CD4-positive, alpha-beta T cell treated with Interleukin-17A for 4 hours (primary cell): ENCODE results near the gene TRIO.

Source experiments
- DNase-seq: peaks from one replicate; pipeline ENCODE4 v3.0.0-alpha.2; 2020; ENCODE audit warnings: mixed read lengths

The TRIO gene

DNA sequence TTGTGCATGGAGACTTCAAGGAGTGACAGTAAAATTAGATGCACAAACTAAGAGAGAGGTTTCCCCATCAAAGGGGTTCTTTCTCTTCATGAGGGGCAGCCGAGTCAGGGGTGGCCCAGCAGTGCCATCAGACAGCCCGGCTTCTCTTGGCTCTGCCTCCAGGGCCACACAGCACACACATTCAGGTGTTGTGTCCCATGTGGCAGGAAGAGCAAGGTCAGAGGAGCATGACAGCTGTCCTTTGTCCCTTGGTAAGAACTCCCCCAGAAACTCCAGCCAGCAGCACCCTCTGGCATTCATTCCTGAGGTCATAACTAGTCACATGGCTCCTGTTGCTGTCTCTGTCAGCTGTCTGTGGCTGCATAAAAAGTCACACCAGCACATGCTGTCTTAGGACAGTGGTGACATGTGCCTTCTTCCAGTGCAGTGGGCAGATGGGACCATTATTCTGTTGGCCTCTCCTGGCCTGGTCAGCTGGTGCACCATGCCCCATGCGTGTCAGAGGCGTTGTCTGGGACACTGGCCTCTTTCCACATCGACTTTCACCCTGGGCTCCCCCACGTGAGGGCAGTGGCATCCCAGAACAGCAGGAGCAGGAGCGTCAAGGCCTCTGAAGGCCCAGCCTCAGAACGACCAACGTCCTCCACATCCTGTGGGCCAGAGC, 360.0 kb downstream of the TRIO start:
- DNase-seq, result no peak

DNA sequence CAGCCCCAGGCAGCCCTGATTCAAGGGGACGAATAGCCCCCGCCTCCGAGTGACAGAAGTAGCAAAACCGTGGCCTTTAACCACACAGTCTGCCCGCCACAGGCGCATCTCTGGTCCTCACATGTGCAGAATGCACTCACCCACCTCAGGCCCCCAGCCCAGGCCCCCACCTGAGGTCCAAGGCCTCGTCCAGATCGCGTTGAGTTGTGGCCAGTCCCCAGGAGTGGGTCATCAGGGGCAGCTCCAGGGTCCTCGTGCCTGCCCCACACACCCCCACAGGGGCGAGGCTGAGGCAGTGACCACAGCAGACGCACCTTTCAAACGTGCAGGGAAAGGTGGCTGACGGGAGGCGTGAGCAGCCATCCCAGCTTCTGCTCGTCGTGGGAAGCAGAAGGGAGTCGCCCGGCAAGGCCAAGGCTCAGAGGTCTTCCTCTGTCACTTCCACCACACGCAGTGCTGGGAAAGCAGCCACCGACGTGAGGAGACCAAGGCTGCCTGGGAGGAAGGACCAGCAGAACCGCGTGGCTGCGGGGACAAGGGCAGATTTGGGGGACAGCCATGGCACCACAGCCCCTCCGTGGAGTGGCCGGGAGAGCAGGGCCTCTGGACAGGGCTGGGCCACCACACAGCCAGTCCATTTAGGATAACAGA, 360.7 kb downstream of the TRIO start:
- no peak for DNase-seq

DNA sequence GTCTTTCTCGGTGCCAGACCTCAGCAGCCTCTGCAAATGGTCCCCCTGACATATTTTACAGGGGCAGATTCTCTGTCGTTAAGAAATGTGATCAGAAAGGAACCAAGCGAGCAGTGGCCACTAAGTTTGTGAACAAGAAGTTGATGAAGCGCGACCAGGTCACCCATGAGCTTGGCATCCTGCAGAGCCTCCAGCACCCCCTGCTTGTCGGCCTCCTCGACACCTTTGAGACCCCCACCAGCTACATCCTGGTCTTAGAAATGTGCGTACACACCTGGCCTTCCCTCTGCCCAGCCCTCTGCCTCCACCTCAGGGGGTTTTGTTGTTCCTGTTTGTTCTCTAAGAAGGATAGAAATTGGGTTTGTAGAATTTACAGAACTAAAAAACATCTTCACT, 361.2 kb downstream of the TRIO start:
- DNase-seq, result no peak

DNA sequence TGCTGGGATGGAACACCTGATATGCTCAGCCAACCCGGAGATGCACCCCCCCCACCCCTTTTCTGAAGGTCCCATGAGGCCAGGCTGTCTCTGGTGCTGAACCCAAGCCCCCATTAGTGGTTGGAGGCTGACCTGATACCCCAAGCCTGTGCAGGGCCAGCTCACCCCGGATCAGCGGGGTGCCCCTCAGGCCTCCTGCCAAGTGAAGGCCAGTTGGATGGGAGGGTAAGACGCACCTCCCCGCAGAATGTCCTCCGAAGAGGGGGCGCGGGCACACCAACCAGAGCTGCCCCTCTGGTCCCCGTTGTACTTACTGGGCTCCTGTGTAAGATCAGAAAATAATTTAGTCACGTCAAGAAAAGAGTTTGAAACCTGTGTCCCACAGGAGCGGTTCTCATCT, 361.7 kb downstream of the TRIO start:
- DNase-seq, result no peak

DNA sequence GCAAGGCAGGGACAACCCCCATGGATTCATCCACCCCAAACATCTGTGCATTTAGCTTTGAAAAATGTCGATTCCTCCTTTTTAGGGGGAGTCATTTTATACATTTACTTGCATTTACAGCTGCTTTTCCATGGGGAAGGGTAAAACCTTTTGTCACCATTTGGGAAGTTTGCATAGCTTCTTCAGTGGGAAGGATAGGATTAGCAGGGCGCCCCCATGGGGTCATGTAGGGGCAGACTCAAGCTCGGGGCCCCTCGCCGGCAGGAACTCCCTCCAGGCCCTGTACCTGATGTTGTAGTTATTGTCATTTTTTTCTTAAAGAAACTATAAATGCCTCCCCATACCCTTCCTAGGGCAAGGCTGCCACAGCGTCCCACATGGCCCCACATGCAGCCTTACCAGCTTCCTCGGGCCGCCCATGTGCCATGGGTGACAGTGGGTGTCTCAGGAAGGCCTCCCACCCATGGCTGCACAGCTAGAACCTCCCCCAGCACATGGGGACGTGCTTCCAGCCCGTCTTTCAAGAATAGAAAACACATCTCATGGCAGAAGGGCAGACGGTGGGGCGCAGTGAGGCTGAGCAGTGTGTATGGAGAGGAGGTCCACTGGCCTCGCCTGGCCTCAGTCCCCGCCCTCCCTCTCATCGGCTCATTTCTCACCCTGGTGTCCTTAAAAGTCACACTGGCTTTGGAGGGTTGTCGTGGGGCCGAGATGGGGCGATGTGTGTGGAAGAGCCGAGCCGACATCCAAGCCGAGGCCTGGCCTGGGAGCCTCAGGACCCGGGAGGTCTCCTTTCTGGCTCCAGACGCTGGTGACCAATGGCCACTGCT, 362.4 kb downstream of the TRIO start:
- DNase-seq, result no peak

DNA sequence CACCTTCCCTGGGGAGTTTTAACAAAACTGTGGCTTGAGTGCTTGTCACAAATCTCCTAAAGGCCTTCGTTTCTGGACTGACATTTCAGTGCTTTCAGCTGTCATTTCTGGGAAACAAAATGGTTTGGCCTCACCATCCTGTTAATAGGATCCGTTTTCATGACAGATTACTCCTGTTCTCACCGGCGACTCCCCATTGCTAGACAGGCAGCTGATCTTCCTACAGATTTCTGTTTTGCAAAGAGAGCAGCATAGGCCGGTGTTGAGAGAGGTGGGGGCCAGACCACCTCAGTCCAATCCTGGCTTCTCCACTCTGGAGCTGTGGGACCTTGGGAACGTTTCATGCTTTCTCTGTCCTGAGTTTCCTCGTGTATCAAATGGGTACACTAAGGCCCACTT, 363.0 kb downstream of the TRIO start:
- DNase-seq, result no peak

DNA sequence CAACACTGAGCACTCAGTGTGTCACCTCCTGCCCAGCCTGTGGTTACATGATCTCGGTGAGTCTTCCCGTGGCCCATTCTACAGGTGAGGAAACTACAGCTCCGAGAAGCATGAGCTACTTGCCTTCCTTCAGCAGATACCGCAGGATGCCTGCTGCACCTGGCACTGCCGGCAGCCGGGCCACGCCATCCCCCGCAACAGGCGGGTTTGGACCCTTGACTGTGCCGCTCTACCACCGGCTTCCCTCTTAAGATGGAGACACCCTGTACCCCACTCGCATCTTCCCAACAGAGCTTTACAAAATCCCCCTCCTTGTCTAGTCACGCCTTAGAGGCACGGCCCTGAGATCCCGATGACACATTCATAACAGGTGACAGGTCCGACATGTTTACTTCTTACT, 363.5 kb downstream of the TRIO start:
- DNase-seq, result no peak

DNA sequence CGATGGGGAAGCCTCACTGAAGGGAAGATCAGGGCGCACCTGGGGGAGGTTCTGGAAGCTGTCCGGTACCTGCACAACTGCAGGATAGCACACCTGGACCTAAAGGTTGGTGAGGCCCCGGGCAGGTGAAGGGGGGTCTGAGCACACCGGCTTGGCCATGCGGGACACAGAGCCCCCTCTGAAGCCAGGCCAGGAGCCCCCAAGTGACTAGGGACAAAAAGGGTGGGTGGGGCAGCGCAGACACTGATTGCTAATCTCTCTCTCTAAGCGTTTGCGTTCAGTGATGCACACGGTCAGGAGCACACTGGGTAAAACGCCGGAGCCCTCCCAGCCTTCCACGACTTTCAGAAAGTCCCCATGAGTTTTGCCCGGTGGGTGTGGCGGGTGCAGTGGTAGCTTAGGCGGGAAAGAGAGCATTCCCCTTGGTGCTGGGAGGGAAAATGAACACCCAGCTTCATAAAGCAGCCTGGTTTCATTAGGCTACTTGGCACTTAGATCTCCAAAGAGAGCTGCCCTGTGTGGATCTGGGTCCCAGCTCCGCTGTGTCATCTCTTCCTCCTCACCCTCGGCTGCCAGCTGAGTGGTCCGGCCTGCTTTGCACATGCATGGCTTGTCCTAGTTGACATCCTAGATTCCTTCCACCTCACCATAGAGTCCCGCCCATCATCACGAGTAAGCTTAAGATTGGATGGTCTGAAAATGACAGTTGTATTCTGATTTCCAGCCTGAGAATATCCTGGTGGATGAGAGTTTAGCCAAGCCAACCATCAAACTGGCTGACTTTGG, 364.2 kb downstream of the TRIO start:
- no peak for DNase-seq

DNA sequence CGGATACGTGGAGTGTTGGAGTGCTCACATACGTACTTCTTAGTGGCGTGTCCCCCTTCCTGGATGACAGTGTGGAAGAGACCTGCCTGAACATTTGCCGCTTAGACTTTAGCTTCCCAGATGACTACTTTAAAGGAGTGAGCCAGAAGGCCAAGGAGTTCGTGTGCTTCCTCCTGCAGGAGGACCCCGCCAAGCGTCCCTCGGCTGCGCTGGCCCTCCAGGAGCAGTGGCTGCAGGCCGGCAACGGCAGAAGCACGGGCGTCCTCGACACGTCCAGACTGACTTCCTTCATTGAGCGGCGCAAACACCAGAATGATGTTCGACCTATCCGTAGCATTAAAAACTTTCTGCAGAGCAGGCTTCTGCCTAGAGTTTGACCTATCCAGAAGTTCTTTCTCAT, 364.9 kb downstream of the TRIO start:
- DNase-seq, result no peak

DNA sequence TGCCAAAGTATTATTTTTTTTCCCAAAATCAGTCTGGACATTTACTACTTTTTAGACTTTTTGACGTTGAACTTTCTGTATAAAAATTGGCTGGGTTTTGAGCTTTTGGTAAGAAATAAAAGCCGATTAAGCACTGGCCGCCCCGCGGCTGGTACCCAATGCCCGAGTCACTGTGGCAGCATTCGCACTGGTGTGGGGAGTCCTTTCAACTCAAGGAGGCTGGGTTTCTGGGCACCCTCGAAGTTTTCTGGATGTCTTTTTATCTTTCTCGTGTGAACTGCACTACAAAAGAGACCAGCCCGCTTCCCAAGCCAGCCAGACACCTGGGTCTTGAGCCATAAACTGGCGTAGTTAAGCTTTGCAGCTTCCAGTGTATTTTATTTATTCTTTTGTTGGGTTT, 366.4 kb downstream of the TRIO start:
- DNase-seq, result no peak

DNA sequence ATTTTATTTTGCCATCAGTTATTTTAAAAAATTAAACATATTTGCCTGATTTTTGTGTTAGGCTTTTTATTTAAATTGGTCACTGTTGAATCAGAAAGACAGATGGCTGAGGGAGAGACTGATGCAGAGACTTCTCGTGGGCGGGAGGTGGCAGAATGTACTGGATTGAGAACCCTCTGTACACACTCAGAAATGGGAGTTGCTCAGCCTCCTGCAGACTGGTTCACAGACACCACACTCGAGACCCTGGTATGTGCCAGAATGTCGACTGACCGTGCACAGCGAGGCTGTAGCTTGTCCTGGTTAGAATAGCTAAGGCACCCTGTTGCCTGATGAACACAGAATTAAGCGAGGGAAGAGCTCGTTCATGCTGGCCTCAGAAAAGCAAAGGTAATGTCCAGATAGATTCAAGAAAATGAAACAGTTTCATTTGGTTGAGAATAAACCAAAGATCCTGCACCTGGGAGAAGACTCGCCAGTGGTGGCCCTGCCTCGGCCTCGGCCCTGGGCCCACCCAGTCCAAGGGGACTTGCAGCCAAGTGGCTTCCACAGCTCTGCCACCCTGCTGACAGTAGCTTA, 367.1 kb downstream of the TRIO start:
- DNase-seq, result no peak

DNA sequence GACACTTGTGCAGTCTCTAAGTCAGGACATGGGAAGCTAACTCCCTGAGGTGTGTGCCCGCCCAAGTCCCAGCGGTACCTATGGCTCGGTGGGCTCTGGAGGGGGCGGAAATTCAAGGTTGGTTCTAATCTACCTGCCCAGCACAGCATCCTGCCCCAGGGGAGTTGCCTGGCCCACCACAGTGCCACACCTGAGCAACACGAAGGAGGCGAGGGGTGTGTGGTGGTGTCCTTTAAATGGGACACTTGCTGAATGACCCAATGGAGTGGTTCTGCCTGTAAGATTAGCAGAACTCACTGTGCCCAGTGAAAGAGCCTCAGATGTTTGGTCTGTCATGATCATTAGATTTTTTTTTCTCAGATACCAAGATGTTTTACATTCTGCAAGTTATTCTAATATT, 367.7 kb downstream of the TRIO start:
- no peak for DNase-seq

DNA sequence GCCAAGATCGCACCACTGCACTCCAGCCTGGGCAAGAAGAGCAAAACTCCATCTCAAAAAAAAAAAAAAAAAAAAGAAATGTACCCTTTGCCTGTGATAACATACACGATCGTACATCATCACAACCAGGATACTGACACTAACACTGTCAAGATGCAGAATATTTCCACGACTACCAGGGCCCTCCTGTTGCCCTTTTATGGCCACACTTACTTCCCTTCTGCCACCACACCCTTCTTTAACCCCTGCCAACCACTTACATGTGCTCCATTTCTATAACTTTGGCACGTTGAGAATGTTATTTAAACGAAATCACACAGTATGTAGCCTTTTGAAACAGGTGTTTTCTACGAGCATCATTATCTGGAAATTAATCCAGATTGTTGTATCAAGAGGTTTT, 369.4 kb downstream of the TRIO start:
- no peak for DNase-seq

DNA sequence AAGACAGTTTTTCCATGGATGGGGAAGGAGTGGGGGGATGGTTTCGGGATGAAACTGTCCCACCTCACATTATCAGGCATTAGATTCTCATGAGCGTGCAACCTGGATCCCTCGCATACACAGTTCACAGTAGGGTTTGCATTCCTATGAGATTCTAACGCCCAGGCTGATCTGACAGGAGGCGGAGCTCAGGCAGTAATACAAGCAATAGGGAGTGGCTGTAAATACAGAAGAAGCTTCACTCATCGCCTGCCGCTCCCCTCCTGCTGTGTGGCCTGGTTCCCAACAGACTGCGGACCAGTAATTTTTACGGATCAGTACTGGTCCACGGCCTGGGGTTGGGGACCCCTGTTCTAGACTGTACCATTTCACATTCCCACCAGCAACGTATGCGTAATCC, 370.1 kb downstream of the TRIO start:
- DNase-seq, result no peak

DNA sequence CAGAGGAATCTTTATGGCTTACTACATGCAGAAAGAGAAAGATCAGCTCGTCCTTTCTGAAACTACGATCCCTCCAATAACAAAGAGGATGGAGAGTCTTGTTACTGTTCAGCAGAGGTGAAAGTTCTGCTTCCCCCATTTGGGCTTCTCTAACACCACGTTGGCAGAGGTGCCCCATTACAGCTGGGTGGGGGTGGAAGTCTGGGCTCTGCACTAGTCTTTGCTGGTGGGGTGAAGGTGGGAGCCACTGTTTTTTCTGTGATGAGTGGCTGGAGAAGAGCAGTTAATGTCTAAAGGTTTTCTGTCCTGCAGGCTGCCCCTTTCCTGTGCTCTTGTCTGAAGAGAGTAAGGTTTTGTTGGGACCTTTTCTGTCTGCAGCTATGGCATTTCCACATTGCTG, 373.8 kb downstream of the TRIO start:
- DNase-seq, result no peak

DNA sequence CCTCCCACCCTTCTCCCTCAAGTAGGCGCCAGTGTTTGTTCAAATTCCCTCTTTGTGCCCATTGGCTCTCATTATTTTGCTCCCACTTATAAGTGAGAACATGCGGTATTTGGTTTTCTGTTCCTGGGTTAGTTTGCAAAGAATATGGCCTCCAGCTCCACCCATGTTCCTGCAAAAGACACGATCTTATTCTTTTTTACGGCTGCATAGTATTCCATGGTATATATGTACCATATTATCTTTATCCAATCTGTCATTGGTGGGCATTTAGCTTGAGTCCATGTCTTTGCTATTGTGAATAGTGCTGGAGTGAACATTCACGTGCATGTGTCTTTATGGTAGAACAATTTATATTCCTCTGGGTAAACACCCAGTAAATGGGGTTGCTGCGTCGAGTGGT, 375.5 kb downstream of the TRIO start:
- DNase-seq, result no peak

DNA sequence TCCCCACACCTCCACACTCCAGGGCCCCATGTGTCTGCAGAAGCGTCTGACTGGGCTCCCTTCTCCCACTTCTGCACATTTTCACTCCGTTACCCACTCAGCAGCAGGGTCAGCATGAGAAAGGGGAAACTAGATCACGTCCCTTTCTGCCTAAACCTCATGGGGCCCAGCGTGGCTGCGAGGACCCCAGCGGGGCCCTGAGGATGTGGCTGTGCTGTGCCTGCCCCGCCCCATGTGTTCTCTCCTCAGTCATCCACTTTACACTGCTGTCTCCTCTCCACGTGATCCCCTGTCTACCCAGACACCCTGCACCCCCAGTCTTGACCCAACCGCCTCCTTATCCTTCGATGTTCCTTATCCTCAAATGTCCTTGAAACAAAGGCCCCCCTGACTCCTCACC, 378.6 kb downstream of the TRIO start:
- DNase-seq, result no peak

DNA sequence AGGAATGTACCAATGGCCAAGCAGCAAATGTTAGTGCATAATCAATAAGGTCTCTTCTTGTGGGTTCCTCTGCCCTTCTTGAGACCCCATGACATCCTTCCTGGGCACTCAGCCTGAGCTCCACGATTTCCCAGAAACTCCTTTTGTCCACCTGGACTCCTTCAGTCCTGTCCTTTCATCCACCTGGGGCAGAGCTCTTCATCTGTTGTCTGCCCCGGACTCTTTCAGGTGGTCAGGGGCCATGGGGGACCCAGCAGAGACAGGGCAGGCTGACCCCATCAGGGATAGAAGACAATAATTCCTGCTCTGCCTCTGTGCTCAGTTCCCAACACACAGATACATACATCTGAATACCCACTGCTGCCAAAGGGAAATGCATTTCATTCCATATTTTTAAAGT, 379.6 kb downstream of the TRIO start:
- DNase-seq, result no peak

DNA sequence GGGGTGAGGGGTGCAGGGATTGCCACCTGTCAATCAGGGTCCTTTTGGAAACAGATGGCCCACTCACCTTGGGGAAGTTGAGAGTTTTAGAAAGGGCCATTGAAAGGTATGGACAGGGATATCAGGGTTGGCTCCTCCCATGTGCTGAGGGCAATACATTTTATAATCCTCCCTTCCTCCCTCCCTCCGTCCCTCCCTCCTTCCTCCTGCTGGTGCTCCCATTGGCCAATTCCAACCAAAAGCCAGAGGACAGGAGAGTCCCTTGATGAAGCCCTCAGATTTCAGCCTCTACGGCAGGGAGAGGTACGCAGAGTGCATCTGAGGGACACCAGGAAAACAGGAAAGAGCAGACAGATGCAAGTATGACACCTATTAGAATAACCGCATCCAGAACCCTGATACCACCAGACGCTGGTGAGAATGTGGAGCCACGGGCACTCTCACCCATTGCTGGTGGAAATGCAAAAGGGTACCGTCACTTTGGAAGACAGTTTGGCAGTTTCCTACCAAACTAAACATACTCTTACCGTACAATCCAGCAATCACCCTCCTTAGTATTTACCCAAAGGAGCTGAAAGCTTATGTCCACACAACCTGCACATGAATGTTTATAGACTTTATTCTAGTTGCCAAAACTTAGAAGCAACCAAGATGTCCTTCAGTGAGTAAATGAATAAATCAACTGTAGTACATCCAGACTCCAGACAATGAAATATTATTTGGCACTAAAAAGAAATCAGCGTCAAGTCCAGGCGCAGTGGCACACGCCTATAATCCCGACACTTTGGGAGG, 380.3 kb downstream of the TRIO start:
- no peak for DNase-seq

DNA sequence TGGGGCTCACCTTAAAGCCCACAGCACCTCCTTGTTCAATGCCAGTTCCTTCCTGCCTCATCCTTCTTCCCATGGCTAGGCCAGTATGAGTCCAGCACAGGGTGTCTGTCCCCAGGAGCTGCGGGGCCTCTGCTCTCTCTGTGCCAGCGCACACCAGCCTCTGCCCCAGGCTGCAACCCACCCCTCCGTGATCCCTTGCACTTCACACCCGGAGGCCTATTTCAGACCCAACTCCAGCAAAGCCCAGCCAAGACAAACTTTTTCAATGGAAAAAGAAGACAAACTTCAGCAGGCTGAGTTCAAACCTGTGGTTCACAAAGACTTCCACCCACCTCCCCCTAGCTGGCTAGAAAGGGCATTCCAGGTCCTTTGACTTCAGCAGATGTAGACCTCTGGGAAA, 382.3 kb downstream of the TRIO start:
- no peak for DNase-seq

DNA sequence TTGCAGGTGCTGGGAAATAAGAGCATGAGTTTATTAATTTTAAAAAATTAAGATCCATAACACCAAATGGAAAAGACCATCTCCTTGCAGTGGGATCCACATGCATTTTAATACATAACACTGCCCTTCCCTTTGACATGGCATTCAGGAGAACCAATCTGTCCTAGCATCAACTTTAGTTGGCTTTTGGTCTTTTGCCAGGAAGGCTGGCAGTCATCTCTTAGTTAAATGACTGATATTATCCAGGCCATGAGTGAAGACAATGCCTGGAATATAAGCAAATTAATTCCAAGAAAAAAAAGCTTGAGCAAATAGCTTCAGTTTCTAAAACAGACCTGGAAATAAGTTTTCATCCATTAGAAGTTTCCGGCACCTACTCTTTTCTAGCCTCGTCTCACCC, 383.4 kb downstream of the TRIO start:
- no peak for DNase-seq

DNA sequence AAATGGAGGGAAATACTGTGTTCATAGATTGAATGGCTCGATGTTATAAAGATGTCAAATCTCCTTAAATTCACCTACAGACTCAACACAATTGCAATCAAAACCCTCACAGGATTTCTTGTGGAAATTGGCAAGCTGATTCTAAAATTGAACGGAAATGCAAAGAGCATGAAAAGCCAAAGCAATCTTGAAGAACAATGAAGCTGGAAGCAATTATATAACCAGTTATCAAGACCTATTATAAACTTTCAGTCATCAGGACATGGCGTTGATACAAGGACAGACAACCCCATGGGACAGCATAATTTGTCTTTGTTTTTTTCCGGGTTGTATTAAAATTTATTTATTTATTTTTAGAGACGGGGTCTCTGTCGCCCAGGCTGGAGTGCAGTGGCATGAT, 385.0 kb downstream of the TRIO start:
- DNase-seq, result no peak
